GDM1 (cell line): ENCODE measurements around the gene DLL4.

ENCODE experiments used
- DNase-seq: peaks from one replicate; lab custom pipeline; 2025; lab: John Stamatoyannopoulos, UW

DLL4 gene

DNA sequence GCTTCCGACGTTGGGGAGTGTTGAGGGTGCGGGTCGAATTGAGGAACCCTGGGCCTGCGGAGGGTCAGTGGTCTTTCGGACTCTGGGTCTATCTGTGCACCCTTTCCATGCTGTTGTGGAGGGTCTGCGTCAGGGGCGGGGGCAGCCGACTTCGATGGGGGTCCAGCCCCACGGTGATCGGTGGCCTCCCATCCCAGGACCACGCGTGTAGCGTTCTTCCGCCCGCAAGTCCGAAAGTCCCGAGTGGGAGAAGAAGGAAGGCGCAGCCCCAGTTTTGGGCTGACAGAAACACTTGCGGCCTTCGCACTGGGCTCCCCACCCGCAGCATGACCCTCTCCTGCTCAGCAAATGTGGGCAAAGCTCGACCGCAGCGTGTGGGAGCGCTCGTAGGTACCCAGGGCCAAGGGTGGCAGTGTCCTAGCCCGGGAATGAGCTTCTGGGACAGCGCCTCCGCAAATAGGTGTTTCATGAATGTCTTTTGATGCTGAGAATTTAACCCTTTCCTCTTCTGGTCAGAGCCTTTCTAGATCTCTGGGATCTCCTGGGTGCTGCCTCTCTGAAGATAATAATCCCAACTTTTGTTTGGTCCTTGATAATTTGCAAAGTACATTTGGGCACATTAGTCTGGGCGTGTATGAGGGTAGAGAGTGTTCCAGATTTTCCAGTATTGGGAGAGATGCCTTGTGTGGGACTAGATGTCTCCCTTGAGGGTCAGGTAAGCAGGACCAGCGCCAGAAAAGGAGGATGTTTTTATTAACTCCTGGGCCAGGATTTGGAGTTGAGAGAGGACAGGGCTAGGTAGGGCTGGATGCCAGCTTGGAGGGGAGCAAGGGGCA, 2.3 kb upstream of the DLL4 start:
- no peak for DNase-seq

DNA sequence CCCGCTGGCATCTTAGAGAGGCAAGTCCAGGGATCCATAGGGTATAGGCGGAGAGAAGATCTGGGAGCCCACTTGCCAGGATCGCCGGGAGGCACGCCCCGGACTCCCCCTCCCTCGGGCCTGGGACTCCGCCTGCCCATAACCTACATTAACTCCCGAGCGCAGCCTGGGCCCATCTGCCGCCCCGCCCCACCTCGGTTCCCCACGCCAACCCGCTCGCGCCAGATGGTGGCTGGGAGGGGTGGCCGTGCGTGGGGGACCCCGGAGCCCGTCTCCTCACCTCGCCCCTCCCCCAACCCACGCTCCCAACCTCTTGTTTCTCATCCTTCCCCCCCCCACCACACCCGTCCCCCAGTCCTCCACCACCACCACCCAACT, 1.7 kb upstream of the DLL4 start:
- DNase-seq: no peak

DNA sequence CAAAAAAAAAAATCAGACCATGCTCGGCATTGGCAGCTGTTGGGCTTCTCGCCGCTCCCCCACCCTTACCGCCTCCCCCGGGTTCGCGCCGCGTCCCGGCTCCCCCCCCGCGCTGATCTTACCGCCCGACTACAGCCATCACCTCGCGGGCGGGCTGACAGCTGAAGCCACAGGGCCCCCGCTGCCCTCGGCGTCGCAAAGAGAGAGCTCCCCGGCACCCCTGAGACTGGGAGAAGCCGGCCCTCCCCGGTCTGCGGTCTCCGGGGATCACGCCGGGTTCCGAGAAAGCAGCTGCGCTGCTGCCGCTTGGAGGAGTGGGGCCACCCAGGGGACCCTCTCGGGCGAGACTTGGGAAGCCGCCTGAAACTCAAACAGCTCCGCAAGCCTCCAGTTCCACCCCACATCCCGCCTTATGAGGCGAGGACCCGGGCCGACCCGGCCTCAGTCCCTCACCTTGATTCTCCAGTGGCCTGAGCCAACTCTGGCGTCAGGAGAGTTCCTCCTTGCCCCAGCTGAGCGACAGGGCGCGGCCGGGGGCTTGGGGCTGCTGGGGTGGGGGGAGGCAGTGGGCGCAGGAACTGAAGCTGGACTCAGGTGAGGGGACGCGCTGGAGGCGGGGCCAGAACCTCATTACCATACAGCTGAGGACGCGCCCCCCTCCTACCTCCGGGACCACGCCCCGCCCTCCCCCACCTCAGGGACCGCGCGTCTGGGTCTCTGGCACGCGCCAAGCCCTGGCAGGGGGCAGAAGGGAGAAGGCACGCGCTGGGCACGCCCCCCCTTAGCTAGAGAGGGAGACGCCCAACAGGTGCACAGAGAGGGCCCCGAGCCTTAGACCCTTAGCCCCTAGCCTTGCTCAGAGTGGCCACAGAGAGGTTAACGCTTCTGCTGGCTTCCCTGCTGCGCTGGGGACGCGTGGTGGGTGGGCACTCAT, 1.0 kb upstream of the DLL4 start:
- DNase-seq: no peak

DNA sequence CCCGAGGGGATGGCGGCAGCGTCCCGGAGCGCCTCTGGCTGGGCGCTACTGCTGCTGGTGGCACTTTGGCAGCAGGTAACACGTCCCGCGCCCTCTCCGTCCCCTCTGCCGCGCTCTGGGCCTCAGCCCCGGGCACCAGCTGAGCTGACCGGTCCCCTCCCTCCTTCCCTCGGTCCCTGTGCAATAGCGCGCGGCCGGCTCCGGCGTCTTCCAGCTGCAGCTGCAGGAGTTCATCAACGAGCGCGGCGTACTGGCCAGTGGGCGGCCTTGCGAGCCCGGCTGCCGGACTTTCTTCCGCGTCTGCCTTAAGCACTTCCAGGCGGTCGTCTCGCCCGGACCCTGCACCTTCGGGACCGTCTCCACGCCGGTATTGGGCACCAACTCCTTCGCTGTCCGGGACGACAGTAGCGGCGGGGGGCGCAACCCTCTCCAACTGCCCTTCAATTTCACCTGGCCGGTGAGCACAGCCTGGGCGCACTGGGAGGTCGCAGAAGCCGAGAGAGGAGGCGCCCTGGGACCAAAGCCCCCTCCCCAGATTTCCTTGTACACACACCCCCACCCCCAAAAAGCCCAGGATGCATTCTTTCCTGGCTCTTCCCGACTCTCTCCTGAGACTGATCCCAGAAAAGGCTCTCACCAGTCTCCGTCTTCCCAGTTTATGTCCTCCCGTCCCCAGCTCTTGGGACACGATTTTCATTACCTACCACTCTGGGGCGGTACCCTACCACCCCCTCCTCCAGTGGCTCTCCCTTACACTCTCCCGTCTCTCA, 705 bp downstream of the DLL4 start:
- no peak for DNase-seq

DNA sequence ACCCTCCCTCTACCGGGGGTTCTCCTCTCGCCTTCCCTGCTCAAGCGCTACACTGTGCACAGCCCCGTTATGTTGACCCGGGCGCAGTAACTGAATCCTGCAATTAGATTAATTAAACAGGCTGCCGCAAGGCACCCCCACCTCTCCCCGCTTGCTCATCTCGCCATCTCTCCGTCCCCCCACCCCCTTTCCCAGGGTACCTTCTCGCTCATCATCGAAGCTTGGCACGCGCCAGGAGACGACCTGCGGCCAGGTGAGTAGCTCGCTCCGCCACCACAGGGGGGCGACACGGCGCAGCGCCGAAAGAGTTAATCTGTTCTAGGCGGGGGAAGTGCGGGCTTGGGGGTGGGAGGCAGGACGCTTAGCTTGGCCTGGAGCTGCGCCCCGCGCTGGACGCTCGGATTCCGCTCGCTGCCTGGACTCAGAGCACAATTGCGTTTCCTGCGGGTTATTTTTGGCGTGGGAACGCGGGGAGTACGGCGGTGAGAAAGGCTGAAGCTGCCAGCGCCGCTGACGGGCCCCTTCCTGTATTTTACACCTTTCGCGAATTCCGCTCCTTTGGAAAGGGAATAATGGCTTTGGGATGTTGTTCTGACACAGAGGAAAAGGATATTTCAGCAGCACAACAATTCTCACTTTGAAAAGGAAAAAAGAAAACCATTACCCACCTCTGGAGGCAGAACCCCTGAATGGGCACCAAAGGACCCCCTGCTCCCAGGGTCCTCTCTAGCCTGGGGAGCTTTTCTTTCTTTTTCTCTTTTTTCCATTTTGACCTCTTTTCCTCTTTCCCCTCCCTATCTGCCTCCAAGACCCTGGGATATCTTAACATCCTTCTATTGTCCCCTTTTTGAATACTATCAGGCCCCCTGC, 1.5 kb downstream of the DLL4 start:
- no peak for DNase-seq

DNA sequence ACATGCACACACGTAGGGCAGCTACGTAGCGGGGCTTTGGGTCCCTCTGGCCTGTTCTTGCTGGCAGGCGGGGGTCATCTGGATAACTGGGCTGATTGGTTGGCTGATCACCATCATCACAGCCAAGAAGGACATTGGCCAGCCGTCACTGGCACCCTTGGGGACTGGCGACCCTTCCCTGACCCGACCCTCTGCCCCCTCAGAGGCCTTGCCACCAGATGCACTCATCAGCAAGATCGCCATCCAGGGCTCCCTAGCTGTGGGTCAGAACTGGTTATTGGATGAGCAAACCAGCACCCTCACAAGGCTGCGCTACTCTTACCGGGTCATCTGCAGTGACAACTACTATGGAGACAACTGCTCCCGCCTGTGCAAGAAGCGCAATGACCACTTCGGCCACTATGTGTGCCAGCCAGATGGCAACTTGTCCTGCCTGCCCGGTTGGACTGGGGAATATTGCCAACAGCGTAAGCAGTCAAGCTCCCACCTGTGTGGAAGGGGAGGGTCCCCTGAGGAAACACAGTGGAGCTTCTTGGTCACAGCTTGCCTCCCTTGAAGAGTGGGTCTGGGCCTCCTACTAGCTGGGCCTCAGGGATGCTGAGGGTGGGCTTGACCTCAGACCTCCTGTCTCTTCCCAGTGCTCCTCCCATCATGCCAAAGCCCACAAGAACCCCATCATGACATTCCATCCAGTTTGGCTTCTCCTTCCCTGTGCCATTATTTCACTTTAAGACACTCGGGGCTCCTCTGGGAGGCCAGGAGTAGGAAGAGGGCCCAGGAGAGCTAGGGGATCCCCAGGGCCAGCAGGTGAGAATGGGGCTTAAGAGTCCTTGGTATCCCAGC, 2.4 kb downstream of the DLL4 start:
- no peak for DNase-seq

DNA sequence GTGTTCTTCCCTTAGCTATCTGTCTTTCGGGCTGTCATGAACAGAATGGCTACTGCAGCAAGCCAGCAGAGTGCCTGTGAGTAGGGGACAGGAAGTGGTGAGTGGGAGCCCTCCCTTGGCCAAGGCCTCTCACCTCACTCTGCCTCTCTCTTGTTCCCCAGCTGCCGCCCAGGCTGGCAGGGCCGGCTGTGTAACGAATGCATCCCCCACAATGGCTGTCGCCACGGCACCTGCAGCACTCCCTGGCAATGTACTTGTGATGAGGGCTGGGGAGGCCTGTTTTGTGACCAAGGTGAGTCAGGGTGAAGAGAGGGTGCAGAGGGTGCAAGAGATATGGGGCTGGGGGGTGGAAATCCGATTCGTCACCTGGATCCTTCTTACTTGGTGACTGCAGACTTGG, 3.0 kb downstream of the DLL4 start:
- no peak for DNase-seq

DNA sequence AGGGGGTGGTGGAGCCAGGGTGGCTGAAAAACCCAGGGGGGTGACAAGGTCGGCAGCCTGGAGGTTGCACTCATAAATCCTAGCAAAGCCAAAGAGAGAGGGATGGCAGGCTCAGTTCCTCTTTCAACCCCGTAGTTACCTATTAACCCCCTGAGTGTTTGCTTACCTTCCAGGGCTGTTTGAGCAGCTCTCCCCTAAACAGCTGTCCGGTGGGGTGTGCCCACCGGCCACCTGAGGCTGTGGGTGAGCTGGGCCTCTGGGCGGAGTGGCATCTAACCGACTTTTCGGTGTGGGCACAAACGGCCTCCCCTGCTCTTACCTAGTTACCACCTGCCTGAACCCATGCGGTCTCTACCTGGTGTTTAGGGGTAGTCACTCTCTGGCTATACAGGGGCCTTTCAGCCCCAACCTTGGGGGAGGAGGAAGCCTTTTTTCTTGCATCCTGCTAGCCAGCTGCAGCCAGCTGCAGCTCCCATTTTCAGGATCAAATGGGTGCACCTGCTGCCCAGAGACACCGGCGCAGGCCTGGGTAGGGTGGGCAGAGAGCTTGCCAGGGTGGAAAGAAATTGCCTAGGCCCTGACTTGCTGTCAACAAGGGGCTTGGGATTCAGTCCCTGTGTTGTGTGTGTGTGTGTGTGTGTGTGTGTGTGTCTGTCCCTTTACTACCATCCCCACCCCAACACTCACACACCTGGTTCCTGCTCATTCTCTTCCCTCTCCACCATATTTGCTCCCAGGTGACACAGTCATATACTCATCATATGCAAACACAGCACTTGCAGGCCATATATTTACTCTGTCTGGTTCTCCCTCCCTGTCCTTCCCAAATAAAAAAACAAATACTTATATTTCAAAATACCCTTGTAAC, 3.7 kb downstream of the DLL4 start:
- DNase-seq: no peak

DNA sequence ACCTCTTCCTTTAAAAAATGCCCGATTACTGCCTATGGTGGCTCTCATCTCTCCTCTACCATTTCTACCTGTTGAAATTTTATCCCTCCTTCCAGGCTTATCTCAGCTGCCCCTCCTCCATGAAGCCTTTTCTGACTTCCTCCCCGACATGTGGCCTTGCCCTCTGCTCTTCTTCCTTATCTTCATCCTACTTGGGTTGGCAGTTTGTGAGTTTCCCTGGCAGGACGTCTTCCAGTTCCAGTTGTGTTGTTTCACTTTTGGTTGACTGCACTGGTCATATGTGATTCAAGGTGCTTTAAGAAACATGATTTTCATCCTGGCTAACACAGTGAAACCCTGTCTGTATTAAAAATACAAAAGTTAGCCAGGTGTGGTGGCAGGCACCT, 4.4 kb downstream of the DLL4 start:
- no peak for DNase-seq

DNA sequence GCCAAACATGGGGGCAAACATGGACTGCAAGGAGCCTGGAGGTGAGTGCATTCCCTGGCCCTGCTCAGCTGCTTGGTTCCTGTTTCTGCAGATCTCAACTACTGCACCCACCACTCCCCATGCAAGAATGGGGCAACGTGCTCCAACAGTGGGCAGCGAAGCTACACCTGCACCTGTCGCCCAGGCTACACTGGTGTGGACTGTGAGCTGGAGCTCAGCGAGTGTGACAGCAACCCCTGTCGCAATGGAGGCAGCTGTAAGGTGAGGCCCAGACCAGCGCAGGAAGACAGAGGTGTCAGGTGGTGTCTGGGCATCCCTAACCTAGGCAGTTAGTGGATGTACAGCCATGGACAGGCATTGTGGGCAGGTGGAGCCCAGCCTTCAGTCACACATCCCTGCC, 5.3 kb downstream of the DLL4 start:
- no peak for DNase-seq

DNA sequence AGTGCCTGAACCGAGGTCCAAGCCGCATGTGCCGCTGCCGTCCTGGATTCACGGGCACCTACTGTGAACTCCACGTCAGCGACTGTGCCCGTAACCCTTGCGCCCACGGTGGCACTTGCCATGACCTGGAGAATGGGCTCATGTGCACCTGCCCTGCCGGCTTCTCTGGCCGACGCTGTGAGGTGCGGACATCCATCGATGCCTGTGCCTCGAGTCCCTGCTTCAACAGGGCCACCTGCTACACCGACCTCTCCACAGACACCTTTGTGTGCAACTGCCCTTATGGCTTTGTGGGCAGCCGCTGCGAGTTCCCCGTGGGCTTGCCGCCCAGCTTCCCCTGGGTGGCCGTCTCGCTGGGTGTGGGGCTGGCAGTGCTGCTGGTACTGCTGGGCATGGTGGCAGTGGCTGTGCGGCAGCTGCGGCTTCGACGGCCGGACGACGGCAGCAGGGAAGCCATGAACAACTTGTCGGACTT, 7.1 kb downstream of the DLL4 start:
- DNase-seq: no peak

DNA sequence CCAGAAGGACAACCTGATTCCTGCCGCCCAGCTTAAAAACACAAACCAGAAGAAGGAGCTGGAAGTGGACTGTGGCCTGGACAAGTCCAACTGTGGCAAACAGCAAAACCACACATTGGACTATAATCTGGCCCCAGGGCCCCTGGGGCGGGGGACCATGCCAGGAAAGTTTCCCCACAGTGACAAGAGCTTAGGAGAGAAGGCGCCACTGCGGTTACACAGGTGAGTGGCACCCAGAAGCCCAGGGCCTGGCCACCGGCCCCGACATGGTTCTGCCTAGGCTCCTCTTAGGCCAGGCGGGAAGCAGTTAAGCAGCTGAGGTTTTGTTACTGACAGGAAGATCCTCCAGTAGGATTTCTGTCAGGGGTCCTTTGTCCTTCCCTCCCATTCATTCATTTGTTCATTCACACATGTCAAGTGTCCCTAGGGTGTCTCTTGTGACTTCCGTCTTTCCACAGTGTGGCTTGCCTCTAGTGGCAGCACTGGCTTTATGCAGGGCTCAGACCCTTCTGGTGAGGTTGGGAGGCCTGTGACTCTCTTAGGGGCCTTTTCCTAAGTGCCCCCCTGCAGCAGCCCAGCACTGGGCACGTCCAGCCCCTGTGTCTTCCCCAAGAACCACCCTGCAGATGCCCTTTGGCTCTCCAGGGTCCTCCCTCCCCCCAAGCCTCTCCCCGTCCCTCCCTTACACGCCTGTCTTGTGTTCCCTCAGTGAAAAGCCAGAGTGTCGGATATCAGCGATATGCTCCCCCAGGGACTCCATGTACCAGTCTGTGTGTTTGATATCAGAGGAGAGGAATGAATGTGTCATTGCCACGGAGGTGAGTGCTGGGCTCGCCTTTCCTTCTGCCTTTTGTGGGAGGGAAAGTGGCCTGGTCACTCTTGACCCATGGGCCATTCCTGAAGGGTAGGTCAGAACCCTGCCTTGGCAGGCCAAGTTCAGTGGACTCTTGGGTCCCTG, 7.8 kb downstream of the DLL4 start:
- DNase-seq: no peak

DNA sequence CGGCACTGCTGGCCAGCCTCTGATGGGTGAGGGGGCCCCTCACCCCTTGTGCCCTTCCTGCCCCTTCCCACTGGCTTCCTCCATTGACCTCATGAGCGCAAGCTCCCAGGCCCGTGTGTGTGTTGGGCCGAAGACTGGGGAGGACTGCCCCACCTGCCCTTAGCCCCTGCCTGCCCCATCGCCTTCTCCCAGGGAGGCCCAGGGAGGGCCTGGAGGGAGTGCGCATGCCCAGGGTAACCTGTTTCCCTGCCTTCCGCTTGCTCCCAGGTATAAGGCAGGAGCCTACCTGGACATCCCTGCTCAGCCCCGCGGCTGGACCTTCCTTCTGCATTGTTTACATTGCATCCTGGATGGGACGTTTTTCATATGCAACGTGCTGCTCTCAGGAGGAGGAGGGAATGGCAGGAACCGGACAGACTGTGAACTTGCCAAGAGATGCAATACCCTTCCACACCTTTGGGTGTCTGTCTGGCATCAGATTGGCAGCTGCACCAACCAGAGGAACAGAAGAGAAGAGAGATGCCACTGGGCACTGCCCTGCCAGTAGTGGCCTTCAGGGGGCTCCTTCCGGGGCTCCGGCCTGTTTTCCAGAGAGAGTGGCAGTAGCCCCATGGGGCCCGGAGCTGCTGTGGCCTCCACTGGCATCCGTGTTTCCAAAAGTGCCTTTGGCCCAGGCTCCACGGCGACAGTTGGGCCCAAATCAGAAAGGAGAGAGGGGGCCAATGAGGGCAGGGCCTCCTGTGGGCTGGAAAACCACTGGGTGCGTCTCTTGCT, 8.8 kb downstream of the DLL4 start:
- no peak for DNase-seq

DNA sequence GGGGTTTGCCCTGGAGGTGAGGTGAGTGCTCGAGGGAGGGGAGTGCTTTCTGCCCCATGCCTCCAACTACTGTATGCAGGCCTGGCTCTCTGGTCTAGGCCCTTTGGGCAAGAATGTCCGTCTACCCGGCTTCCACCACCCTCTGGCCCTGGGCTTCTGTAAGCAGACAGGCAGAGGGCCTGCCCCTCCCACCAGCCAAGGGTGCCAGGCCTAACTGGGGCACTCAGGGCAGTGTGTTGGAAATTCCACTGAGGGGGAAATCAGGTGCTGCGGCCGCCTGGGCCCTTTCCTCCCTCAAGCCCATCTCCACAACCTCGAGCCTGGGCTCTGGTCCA, 9.4 kb downstream of the DLL4 start:
- no peak for DNase-seq

DNA sequence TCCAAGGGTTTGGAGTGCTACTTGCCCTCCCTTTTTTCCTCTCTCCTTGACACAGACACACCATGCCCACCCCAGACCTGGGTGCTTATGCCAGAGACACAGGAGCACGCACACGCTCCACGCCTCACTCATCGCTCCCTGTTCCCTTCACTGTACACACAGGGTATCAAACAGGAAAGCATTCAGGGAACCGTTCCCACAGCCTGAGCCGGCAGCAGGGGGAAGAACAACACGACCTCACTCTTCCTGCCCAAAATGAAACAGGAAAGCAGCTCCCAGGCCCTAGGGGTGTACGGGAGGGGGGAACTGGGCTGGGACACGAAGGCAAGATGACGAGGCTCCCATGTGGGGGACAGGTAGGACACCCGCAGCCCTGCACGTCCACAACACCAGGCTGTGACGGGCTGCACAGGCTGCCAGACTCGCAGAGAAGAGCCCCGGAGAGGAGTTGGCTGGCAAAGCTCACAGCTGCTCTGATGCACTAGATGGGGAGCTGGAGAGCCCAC, 11.2 kb downstream of the DLL4 start:
- DNase-seq: peak; percentile 49

DNA sequence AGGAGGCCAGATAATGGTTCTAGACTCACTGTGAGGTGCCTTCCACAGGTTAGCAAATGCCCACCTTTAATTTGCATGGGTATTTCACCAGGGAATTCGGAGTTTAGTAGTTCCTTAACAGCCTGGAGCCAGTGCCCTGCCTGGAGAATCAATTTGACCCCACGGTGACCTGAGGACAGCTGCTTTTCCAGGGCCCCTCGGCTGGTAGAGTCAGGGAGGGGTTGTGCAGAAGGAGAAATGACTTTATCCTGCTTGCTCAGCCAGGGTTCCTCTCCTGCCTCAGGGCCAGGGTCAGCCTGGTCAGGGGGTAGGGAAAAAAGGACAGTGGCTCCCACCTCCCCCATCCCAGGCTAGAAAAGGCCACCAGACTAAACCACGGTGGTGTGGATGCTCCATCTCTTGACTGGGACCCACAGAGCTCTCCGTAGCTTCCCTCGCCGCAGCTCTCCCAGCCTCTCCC, 12.0 kb downstream of the DLL4 start:
- DNase-seq: no peak
